ENCODE data around the gene TFIP11. TPM values are rescaled to one million over a fixed set of nuclear protein-coding genes. Genes with fewer than 3 reads are reported as not detected.

Gene TFIP11
- total and polyA plus RNA-seq, 2 donors (not counting 1 experiment from before 2014, with no cell fraction given), result 33.5 to 82.8 TPM

DNA sequence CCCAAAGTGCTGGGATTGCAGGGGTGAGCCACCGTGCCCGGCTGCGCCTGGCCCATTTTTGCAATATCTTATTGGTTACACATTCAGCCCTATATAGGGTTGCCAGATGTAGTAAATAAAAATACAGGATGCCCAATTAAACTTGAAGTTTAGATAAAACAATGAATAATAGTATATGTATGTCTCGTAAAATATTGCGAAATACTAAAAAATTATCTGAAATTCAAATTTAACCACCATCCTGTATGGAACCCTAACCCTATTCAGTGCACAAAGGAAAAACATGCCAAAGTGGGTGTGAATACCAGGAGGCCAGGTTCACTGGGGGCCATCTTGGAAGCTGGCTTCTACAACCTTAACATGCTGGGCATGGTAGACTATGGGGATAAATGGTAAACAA is 5.2 kb upstream of the TFIP11 start:
- no peaks in the 10 kb centered on the region for H4K20me1 ChIP-seq (ENCODE audit: control insufficient read depth, insufficient read depth, low read length, poor library complexity, severe bottlenecking)
- H3K4me3 ChIP-seq (ENCODE audit: control extremely low read depth in 1 of 5, extremely low read depth in 1 of 5, insufficient read depth in 1 of 5, low read depth in 2 of 5, low read length in 4 of 5), result no peak overlapping the region
- DNase-seq (no peak), ATAC-seq (ENCODE audit: low read depth) (no peak)
- CTCF ChIA-PET, result interaction anchor here (1.8 kb wide), 1 partner anchor 15 kb away, joined by 3 read pairs; no protein-coding TSS in a partner anchor
- H3K27ac ChIP-seq (ENCODE audit: low read length in 2 of 2), result no peak overlapping the region
- H3K4me2 ChIP-seq (replicated peaks; ENCODE audit: low read depth, low read length, poor library complexity, severe bottlenecking), result no peak overlapping the region
- no peaks in the 10 kb centered on the region for H3K9me3 Mint-ChIP-seq (ENCODE audit: insufficient read depth)
- H3K4me1 Mint-ChIP-seq, result peaks cover 12% of the 10 kb centered on the region
- no peak overlapping the region for H3K4me3 Mint-ChIP-seq
- H2AFZ ChIP-seq (ENCODE audit: insufficient read depth, low read depth, low read length, poor library complexity, severe bottlenecking), result no peak overlapping the region
- intact Hi-C loops (cut with micrococcal nuclease), result no loop called here
- H3K27me3 ChIP-seq (replicated peaks in 1 of 4; ENCODE audit: control extremely low read depth in 1 of 4, control insufficient read depth in 3 of 4, insufficient read depth in 4 of 4, low read length in 3 of 4), result no peaks in the 10 kb centered on the region
- H3K9me3 ChIP-seq (ENCODE audit: control extremely low read depth in 1 of 3, control insufficient read depth in 2 of 3, insufficient read depth in 1 of 3, low read length in 2 of 3), result no peaks in the 10 kb centered on the region
- no peak overlapping the region for H3K9ac ChIP-seq (ENCODE audit: low read length)
- no peaks in the 10 kb centered on the region for H3K27me3 Mint-ChIP-seq
- H3K27ac Mint-ChIP-seq, result no peak overlapping the region
- no peaks in the 10 kb centered on the region for H3K36me3 ChIP-seq (replicated peaks in 1 of 2; ENCODE audit: control extremely low read depth in 1 of 2, control insufficient read depth in 1 of 2, extremely low read depth in 1 of 2, insufficient read depth in 2 of 2, low read length in 1 of 2)
- POLR2A ChIA-PET, result no interaction called here
- peaks cover 20% of the 10 kb centered on the region for H3K79me2 ChIP-seq (ENCODE audit: control insufficient read depth, insufficient read depth, low read length)
- peaks cover 7 to 8% of the 10 kb centered on the region in 2 donors for H3K4me1 ChIP-seq (ENCODE audit: control insufficient read depth in 2 of 2, insufficient read depth in 2 of 2, low read length in 2 of 2)
- no CpG with 5 or more reads among the region's 5 CpGs for WGBS (ENCODE audit: insufficient coverage)
- no peak for TF ChIP-seq EZH2 (IDR thresholded peaks at IDR 0.05; ENCODE audit: borderline replicate concordance, insufficient read depth, low read depth, low read length, poor library complexity, severe bottlenecking)
- TF ChIP-seq, protein P1, sequence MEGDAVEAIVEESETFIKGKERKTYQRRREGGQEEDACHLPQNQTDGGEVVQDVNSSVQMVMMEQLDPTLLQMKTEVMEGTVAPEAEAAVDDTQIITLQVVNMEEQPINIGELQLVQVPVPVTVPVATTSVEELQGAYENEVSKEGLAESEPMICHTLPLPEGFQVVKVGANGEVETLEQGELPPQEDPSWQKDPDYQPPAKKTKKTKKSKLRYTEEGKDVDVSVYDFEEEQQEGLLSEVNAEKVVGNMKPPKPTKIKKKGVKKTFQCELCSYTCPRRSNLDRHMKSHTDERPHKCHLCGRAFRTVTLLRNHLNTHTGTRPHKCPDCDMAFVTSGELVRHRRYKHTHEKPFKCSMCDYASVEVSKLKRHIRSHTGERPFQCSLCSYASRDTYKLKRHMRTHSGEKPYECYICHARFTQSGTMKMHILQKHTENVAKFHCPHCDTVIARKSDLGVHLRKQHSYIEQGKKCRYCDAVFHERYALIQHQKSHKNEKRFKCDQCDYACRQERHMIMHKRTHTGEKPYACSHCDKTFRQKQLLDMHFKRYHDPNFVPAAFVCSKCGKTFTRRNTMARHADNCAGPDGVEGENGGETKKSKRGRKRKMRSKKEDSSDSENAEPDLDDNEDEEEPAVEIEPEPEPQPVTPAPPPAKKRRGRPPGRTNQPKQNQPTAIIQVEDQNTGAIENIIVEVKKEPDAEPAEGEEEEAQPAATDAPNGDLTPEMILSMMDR (IDR thresholded peaks at IDR 0.05), result no peak

DNA sequence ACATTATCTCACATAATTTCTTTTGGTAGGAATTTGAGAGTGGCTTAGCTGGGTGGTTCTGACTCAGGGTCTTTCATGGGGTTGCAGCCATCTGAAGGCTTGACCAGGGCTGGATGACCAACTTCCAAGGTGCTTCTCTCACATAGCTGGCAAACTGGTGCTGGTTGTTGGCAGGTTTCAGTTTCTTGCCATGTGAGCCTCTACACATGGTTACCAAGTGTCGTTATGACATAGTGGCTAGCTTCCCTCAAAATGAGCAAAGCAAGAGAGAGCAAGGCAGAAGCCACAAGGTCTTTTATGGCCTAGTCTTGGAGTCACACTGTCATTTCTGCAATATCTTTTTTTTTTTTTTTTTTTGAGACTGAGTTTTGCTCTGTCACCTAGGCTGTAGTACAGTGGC is 4.2 kb upstream of the TFIP11 start:
- no peak overlapping the region for H3K4me2 ChIP-seq (replicated peaks; ENCODE audit: low read depth, low read length, poor library complexity, severe bottlenecking)

More for the DNA sequence above, 4.2 kb upstream of the TFIP11 start:
- H3K27me3 Mint-ChIP-seq, result no peaks in the 10 kb centered on the region
- H3K27ac Mint-ChIP-seq, result no peak overlapping the region
- peaks cover 29% of the 10 kb centered on the region for H3K79me2 ChIP-seq (ENCODE audit: control insufficient read depth, insufficient read depth, low read length)
- 100% methylated on average over 1 of the region's 1 CpG for WGBS (ENCODE audit: insufficient coverage)
- POLR2A ChIA-PET, result no interaction called here
- no peaks in the 10 kb centered on the region for H4K20me1 ChIP-seq (ENCODE audit: control insufficient read depth, insufficient read depth, low read length, poor library complexity, severe bottlenecking)
- H3K9ac ChIP-seq (ENCODE audit: low read length), result no peak overlapping the region
- CTCF ChIA-PET, result no interaction called here
- no peaks in the 10 kb centered on the region for H3K27me3 ChIP-seq (replicated peaks in 1 of 4; ENCODE audit: control extremely low read depth in 1 of 4, control insufficient read depth in 3 of 4, insufficient read depth in 4 of 4, low read length in 3 of 4)
- H3K4me3 ChIP-seq (ENCODE audit: control extremely low read depth in 1 of 5, extremely low read depth in 1 of 5, insufficient read depth in 1 of 5, low read depth in 2 of 5, low read length in 4 of 5), result no peak overlapping the region
- H3K36me3 ChIP-seq (replicated peaks in 1 of 2; ENCODE audit: control extremely low read depth in 1 of 2, control insufficient read depth in 1 of 2, extremely low read depth in 1 of 2, insufficient read depth in 2 of 2, low read length in 1 of 2), result no peaks in the 10 kb centered on the region
- H3K9me3 ChIP-seq (ENCODE audit: control extremely low read depth in 1 of 3, control insufficient read depth in 2 of 3, insufficient read depth in 1 of 3, low read length in 2 of 3), result no peaks in the 10 kb centered on the region
- H3K4me3 Mint-ChIP-seq, result no peak overlapping the region
- ATAC-seq (ENCODE audit: low read depth) (no peak), DNase-seq (no peak)
- no peaks in the 10 kb centered on the region for H3K9me3 Mint-ChIP-seq (ENCODE audit: insufficient read depth)
- H3K27ac ChIP-seq (ENCODE audit: low read length in 2 of 2), result no peak overlapping the region
- no peak for TF ChIP-seq EZH2 (IDR thresholded peaks at IDR 0.05; ENCODE audit: borderline replicate concordance, insufficient read depth, low read depth, low read length, poor library complexity, severe bottlenecking)
- TF ChIP-seq, protein P1 (IDR thresholded peaks at IDR 0.05), result no peak
- peaks cover 11 to 12% of the 10 kb centered on the region in 2 donors for H3K4me1 ChIP-seq (ENCODE audit: control insufficient read depth in 2 of 2, insufficient read depth in 2 of 2, low read length in 2 of 2)
- H2AFZ ChIP-seq (ENCODE audit: insufficient read depth, low read depth, low read length, poor library complexity, severe bottlenecking), result no peak overlapping the region
- intact Hi-C loops (cut with micrococcal nuclease), result no loop called here
- H3K4me1 Mint-ChIP-seq, result peaks cover 22% of the 10 kb centered on the region

Measured in B cell (primary cell).